G401 (cell line): ENCODE results near the gene CADPS2. TPM values are rescaled to one million over a fixed set of nuclear protein-coding genes. Genes with fewer than 3 reads are reported as not detected.
A peak's percentile ranks its signal among the peaks of the same experiment; 100 is the strongest.

ENCODE experiments used
- DNase-seq: peaks from one replicate; pipeline ENCODE4 v3.0.0-alpha.2; 2015; ENCODE audit warnings: low spot score
- in situ Hi-C: cut with HindIII; loops from 2 replicates; pipeline ENCODE4 v1.10.0; 2016; ENCODE audit warnings: low sequenced_read_pairs, mixed read lengths
- total RNA-seq: library from RNA; depleted of rRNA; stranded (reverse); fragments of >200 nt; shearing (Covaris generic); gene quantifications from 2 replicates; pipeline ENCODE4 v1.2.3, GENCODE V29; 2014

The CADPS2 gene
- total RNA-seq, 1 experiment from 2014 or later = 0.31 TPM

- no peak for DNase-seq
- in situ Hi-C loops = no loop called here
These were observed 158.5 kb downstream of the CADPS2 start for GRCh38 chr7:122727759-122728158.

DNA sequence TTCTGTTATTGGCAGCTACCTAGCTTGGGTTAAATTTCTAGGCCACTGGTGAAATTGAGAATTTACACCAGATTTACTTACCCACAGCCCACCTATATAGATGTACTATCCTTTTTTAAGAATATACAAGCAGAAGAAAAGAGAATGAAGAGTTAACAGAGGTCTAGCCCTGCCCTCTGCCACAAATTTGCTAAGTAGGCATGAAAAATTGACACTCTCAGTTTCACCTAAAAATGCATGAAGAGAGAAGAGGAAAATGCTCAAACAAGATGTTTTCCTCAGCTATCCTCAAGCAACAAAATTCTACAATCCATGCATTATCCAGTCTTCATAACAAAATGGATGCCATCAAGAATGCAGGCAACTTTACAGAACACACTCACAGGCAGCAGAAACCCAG lies 158.9 kb downstream of the CADPS2 start:
- in situ Hi-C loops = no loop called here
- DNase-seq = no peak

GRCh38 chr7:122726881-122727280 lies 159.4 kb downstream of the CADPS2 start:
- in situ Hi-C loops = no loop called here
- DNase-seq = peak; percentile 76

DNA sequence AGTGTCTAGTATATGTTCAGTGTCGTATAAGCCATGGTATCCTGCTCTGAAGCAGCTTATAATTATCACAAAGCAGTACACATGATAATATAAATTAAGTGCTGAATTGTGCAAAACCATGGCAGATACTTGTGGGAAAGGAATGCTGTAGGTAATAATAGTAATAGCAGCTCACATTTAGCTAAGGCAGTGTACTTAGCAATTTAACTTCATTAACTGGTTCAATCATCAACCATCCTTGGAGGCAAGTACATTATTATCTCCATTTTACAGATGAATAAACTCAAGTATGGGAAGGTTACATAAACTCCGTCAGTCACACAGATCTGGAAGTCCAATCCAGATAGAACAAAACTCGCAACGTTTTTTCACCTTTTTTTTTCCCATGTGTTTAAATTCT lies 161.9 kb downstream of the CADPS2 start:
- in situ Hi-C loops = no loop called here
- no peak for DNase-seq

DNA sequence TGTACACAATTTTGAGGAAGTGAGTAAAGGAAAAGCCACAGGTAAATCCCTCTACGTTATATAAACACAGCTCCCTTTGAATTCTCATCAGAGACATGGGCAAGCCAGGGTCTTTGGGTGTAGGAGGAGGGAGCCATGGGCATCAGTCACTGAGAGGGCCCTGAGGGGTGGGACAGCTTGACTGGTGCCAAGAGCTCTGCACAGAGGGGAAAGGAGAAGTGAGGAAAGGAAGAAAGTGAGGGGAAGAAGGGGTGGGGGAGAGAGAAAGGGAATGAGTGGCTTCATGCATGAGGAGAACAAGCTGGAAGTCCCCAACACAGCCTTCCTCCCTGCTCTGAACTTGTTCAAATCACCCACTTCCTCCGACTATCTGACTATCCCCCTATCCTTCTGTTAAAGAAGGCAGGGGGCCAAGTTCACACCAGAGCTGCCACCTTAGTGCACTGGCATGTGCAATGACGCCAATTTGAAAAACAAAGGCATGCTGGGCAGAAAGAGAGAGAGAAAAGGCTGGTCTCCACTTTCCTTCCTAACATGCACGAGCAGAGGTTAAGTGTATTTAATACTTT lies 167.2 kb downstream of the CADPS2 start:
- in situ Hi-C loops = no loop called here
- DNase-seq = peak; percentile 72

DNA sequence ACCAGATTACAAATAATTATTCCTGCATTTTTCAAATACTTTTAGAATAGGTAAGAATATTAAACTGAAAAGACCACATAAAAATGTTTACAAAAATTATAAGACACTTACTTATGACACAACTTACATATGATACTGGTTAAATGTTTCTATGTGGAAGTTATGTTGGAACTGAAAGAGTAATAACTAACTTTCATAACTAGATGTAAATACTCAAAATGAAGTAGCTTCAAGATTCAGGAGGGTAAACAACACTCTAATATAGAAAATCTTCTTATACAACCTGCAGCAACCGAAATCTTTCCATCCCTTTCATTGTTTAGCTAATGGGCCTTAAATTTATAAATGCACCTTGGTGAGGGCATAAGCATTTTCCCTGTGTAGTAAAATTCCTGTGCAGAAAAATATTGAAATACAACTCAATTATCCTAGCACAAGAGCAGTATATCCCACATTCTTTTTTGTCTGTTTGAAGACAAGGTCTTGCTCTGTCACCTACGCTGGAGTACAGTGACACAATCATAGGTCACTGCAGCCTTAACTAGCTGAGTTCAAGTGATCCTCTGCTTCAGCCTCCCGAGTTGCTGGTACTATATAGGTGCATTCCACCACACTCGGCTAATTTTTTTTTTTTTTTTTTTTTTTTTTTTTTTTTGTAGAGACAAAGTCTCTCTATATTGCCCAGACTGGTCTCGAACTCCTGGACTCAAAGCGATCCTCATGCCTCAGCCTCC lies 168.7 kb downstream of the CADPS2 start:
- in situ Hi-C loops = no loop called here
- no peak for DNase-seq

GRCh38 chr7:122715183-122715582 lies 171.1 kb downstream of the CADPS2 start:
- peak; percentile 68 for DNase-seq
- in situ Hi-C loops = no loop called here

- in situ Hi-C loops = no loop called here
- DNase-seq = peak; percentile 79
These were observed 175.3 kb downstream of the CADPS2 start for GRCh38 chr7:122710916-122711315.

- no peak for DNase-seq
- in situ Hi-C loops = no loop called here
These were observed 176.2 kb downstream of the CADPS2 start for GRCh38 chr7:122709930-122710646.

GRCh38 chr7:122706836-122707235 lies 179.4 kb downstream of the CADPS2 start:
- in situ Hi-C loops = no loop called here
- peak; percentile 58 for DNase-seq

GRCh38 chr7:122702872-122703510 lies 183.3 kb downstream of the CADPS2 start, which contains the start of gene RNF148:
RNF148 (minus strand) TSS chr7:122702922; CDS start chr7:122702750, 172 bp downstream.
- in situ Hi-C loops = no loop called here
- peak; percentile 52 for DNase-seq

- in situ Hi-C loops = no loop called here
- DNase-seq = no peak
These were observed 187.2 kb downstream of the CADPS2 start, which contains the start of gene RNF133 for GRCh38 chr7:122699017-122699416. RNF133 (minus strand) TSS chr7:122699117; CDS start chr7:122698918, 199 bp downstream.

DNA sequence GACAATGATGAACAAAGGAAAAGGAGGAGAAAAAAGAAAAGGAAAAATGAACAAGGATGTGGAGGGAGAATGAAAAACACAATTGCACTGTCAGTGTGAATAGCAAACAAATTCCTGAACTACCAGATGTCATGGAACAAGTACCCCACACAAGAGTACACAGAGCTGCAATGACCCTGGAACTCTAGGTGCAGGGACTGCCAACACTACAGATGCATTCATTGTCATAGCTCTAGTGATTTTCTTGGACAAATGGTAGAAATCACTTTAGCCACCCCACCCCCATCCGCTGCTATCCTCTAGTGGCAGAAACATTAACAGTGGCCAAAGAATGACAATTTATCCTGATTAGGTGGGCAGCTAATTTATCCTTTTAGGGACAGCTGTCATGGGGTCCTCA lies 190.4 kb downstream of the CADPS2 start:
- in situ Hi-C loops = no loop called here

GRCh38 chr7:122694697-122695096 lies 191.6 kb downstream of the CADPS2 start:
- peak; percentile 71 for DNase-seq
- in situ Hi-C loops = no loop called here

More for the DNA sequence above, 190.4 kb downstream of the CADPS2 start:
- peak; percentile 51 for DNase-seq

DNA sequence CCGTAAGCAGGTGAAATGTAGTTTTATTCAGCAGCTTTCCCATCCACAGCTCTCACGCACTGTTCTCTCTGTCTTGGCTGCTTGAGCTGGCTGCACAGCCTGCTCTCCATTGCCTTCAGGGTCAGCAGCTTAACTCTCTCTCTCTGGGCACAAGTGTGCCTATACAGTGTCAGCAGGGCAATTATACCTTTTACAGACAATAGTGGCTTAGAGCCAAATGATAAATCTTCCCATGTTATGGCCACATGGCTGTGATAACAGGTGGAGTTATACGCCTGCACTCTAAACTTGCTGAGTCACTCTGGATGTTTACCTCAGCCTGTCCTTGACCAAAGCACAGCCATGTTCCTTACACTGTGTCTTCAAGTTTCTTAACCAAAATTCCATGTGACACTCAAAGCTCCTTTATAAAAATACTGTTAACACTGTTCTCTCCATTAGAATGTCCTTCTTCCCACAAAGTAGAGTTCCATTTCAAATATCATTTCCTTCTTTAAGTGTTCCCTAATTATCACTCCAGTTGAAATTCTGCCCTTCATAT lies 193.4 kb downstream of the CADPS2 start:
- DNase-seq = no peak
- in situ Hi-C loops = no loop called here

- in situ Hi-C loops = no loop called here
- DNase-seq = peak; percentile 84
These were observed 194.6 kb downstream of the CADPS2 start for GRCh38 chr7:122691569-122692235.

DNA sequence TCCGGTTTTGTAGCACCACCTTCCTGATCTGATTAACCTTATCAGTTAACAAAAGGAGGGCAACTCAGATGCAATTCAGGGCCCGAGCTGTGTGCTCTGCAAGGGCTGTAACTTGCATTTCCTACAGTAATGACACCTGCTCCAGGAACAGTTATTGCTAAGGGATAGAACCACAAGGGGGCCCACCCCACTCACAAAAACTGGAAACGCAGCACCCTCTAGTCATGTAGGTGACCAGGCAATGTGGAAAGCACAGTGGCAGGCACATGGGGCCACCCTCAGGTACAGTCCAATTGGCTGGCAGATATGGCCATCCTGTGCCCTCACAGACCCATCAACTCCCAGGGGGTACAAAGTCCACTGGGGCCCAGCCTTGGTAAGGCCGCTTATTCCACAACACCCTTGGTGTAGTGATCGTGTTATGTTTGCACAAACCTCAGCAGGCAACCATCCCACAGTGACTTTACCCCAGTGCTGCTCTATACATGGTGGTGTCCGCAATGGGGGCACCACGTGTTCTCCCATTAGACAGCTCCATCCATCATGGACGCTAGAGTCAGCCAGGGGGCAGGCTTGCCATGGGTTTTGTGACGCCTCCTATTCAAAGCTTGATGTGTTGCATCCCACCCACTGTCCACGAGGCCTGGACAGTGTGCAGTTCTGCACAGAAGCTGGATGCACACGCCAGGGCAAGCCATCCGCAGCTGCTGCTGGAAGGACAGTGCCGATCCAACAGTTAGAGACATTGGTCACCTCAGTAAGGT lies 196.7 kb downstream of the CADPS2 start:
- no peak for DNase-seq
- in situ Hi-C loops = no loop called here

DNA sequence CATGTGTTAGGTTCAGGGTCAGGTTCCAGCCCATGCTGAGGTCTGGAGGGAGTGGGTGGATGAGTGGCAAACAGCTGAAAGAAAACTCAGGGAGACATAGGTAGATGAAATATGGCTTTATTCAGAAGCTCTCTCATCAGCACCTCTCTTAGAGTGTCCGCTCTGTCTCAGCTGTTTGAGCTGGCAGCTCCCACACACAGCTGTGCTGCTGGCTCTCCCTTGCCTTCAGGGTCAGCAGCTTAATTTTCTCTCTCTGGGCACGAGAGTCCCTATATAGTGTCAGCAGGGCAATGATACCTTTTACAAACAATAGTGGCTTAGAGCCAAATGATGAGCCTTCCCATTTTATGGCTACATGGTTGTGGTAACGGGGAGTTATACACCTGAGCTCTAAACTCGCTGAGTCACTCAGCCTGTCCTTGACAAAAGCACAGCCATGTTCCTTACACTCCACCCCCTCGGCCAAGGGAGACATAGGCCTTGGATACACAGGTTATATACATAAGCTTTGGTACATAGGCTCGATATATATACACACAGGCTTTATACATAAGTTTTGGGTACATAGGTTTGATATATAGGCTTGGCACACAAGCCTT lies 197.8 kb downstream of the CADPS2 start:
- in situ Hi-C loops = no loop called here

More for the DNA sequence above, 197.8 kb downstream of the CADPS2 start:
- no peak for DNase-seq
